ENCODE data around the gene YAF2.
"Not testable (repeated sequence)": the region's sequence is repeated elsewhere in the genome, so short reads cannot be mapped to it uniquely, and the experiment has no call there.

The YAF2 gene

DNA sequence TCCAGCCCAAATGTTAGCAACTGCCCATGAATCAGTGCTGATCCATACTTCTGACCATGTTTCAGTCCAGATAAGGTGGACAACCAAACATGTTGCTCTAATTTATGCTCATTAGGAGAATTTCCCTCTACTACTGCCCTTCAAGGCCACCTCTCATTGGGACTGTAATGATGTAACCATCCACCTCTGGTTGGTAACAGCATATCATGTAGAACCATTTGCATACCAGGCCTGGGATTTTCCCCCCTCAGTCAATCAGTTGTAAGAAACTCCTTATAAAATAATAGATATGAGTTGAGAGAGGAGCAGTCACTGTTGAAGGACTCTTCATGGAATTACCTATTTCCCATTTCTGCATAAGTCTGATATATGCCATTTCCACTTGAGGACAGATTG, 17.8 kb upstream of the YAF2 start:
- DNase-seq (ENCODE audit: extremely low spot score, insufficient read length, low read depth) (no peak), FAIRE-seq (no peak)

DNA sequence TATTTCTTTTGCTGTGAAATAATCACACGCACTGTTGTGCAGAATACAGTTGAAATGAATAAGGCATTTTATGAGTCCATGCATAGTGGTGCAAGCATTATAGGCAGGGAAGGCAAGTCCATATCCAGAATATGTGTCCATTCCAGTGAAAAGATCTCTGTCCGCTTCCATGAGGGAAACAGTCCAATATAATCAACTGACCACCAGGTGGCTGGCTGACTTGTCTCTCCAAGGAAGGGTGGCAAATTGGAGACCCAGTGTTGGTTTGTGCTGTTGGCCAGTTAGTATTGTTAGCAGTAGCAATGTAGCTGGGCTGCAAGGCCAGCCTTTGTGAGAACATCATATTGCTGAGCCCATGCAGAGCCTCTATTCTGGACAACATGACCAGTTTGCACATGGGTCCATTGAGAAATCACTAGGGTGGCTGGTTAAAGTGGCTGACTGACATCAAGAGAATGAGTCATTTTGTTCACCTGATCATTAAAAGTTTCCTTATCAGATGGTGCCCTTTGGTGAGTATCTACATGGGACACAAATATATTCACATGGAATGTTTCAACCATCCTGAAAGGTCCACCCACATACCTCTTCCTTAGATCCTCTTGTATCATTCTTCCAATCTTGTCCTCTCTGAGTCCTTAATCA, 17.3 kb upstream of the YAF2 start:
- DNase-seq (ENCODE audit: extremely low spot score, insufficient read length, low read depth): no peak

DNA sequence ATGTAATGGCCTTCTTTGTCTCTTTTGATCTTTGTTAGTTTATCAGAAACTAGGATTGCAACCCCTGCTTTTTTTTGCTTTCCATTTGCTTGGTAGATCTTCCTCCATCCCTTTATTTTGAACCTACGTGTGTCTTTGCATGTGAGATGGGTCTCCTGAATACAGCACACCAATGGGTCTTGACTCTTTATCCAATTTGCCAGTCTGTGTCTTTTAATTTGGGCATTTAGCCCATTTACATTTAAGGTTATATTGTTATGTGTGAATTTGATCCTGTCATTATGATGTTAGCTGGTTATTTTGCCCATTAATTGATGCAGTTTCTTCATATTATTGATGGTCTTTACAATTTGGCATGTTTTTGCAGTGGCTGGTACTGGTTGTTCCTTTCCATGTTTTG, 14.6 kb upstream of the YAF2 start:
- FAIRE-seq; DNase-seq (ENCODE audit: extremely low spot score, insufficient read length, low read depth): not testable (repeated sequence)

More for the DNA sequence above, 17.3 kb upstream of the YAF2 start:
- FAIRE-seq: no peak

DNA sequence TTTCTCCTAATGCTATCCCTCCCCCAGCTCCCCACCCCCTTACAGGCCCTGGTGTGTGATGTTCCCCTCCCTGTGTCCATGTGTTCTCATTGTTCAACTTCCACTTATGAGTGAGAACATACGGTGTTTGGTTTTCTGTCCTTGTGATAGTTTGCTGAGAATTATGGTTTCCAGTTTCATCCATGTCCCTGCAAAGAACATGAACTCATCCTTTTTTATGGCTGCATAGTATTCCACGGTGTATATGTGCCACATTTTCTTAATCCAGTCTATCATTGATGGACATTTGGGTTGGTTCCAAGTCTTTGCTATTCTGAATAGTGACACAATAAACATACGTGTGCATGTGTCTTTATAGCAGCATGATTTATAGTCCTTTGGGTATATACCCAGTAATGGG, 11.0 kb upstream of the YAF2 start:
- not testable (repeated sequence) for FAIRE-seq; DNase-seq (ENCODE audit: extremely low spot score, insufficient read length, low read depth)

DNA sequence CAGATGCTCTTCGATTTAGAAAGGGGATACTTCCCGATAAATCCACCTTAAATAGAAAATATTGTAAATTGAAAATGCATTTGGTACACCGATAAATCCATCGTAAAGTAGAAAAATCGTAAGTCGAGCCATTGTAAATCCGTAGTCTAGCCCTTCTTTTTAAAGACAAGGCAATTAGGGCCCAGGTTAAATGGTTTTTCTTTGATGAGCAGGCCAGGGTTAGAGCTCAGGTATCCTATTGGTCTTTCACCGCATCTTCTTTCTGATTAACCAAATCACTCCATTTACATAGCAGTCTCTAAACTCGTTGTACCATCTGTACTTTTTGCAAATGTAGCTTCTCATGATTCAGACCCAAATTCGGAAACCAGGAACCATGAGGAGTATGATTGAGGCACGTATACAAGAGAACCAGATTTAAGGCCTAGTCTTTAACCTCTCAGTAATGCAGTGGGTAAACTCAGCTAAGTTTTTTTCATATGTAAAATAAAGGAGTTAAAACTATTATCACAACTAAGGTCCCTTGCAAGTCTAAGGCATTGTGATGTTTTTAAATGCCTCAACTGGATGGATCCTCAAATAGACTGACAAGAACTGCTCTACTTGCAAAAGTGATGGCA, 2.2 kb upstream of the YAF2 start:
- no peak for DNase-seq (ENCODE audit: extremely low spot score, insufficient read length, low read depth)
- peak; percentile 31 for FAIRE-seq

DNA sequence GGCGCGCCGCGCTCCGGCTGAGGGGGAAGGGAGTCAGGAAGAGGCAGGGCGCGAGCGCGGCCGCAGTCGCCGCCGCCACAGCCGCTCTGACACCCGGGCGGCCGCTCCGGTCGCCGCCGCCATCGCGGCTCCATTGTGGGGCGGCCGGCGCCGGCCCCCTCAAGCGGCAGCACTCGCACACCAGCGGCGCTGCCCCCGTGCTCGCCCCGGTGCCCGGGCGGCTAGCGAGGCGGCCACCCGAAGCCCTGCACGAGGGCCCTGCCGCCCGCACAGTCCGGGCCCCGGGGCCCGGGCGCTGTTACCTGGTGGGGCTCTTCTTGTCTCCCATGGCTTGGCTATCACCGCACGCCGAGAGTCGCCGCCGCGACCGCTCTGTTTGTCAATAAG, 202 bp downstream of the YAF2 start:
- FAIRE-seq (no peak), DNase-seq (ENCODE audit: extremely low spot score, insufficient read length, low read depth) (no peak)

DNA sequence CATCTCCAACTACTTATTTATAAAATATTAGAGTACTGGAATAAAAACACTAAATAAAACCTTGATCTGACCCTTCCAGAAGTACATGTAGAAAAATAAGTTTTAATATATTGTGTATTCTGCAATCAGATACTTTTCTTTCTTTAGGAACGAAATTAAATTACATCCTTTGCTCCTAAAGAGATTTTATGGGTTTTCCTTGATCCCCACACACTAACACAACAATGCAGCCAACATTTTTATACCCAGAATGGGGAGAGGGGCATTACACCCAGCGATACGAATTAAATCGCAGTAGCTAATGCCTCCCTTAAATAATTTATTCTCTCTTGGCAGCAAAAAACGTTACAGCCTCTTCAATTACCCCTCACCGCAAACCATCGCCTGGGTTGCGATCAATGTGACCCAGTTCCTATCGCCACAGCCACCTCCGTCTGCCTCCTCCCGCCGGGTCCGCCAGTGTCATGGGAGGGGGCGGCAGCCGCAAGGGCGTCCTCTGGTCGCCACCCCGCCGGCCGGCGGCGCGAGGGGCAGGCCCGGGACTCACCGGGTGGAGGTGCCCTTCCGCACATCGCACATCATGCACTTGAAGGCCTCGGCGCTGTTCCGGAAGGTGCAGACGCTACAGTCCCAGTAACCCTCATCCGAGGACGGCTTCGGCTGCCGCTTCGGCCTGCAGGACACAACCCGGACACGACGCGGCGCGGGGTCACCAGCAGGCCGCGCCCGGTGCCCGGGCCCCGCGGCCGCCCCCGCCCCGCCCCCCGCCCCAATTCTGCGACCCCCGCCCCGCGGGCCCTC, 796 bp downstream of the YAF2 start:
- DNase-seq (ENCODE audit: extremely low spot score, insufficient read length, low read depth) (peak; percentile 60), FAIRE-seq (peak; percentile 84)

DNA sequence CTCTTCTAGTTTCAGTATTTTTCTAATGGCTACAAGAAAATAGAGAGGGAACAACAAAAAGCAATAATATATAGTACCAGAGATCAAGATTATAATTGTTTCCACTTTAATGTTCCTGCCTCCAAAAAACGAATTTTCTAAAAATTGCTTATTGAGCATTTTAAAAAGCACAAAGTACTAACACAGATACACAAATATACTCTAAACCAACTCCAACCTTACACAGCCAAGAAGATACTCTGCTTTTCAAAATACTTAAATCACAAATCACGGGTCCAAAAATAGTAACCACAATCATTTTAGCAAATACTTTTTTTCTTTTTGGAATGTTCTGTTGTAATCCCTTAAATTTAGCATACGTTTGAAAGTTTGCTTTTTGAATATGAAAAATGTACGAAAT, 2.0 kb downstream of the YAF2 start:
- DNase-seq (ENCODE audit: extremely low spot score, insufficient read length, low read depth): no peak

DNA sequence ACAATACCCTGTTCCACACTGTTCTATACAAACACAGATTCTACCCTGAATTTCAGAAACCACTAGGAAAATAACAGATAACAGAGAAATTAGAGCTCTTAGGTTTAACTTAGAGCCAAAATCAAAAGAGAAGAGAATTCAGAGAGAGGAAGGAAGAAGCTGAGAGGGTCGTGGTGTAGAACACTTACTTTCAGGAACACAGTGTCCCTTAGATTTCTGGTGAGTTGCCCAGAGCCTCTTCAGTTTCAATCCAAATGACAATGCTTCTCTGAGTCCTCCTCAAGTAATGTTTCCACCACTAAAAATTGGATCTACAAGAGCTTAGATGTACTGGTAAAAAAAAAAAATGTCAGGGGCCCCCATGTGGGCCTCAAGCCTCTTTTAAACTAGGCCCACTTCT, 2.6 kb downstream of the YAF2 start:
- FAIRE-seq (no peak), DNase-seq (ENCODE audit: extremely low spot score, insufficient read length, low read depth) (no peak)

More for the DNA sequence above, 2.0 kb downstream of the YAF2 start:
- FAIRE-seq: no peak

DNA sequence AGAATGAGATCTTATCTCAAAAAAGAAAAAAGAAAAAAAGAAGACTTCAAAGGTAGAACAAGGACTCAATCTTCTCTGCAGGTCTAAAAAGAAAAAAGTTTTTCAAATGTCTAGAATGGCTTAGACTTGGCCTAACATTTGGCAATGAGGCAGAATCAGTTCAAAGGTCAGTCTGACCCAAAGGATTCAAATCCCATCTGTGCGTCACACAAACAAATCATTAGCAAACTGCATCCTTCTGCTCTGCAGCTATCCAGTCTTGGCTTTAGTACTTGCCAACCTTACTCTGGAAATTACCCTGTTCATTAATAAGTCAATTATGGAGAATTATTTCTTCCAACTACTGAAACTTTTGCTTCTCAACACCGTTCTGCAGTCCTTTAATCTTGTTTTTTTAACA, 3.1 kb downstream of the YAF2 start:
- DNase-seq (ENCODE audit: extremely low spot score, insufficient read length, low read depth): no peak
- peak; percentile 39 for FAIRE-seq

DNA sequence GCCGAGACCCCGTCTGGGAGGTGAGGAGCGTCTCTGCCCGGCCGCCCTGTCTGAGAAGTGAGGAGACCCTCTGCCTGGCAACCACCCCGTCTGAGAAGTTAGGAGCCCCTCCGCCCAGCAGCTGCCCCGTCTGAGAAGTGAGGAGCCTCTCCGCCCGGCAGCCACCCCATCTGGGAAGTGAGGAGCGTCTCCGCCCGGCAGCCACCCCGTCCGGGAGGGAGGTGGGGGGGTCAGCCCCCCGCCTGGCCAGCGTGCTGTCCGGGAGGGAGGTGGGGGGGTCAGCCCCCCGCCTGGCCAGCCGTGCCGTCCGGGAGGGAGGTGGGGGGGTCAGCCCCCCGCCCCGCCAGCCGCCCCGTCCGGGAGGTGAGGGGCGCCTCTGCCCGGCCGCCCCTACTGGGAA, 10.5 kb downstream of the YAF2 start:
- not testable (repeated sequence) for FAIRE-seq; DNase-seq (ENCODE audit: extremely low spot score, insufficient read length, low read depth)

DNA sequence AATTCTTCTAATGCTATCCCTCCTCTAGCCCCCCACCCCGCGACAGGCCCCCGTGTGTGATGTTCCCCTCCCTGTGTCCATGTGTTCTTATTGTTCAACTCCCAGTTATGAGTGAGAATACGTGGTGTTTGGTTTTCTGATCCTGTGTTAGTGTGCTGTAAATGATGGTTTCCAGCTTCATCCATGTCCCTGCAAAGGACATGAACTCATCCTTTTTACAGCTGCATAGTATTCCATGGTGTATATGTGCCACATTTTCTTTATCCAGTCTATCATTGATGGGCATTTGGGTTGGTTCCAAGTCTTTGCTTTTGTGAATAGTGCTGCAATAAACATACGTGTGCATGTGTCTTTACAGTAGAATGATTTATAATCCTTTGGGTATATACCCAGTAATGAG, 13.5 kb downstream of the YAF2 start:
- DNase-seq (ENCODE audit: extremely low spot score, insufficient read length, low read depth); FAIRE-seq: not testable (repeated sequence)

DNA sequence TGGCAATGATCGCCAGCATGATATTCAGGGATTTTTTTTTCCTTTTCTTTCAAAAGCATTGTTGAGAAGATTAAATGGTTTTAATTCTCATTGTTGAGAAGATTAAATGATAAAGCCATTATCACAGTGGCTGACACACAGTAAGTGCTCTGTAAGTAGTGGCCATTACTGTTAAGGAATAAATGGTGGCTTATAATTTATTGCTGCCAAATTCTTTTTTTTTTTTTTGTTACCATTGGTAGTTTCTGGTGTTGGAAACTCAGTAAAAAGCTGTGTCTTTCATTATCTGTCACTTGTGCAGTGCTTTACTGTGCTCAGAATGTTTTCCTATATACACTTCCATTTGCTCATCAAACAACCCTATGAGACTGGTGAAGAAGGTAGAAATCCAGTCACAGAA, 15.3 kb downstream of the YAF2 start:
- DNase-seq (ENCODE audit: extremely low spot score, insufficient read length, low read depth): no peak
- FAIRE-seq: no peak

DNA sequence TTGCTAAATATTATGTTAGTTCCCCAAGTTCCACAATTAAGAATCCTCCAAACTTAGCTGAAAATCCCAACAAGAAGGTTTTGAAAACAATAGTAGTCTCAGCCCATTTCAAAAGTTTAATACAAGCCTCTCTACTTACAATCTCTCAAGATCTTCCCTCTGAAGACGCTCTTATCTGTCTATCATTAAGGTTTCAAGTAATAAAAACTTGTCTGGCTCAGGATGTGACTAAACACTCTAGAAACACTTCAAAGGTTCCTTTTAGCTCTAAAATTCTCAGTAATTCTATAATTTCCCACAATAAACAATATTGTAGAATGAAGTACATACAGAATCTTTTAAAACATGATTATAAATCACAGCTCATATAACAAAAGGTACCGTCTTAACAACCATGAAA, 16.3 kb downstream of the YAF2 start:
- DNase-seq (ENCODE audit: extremely low spot score, insufficient read length, low read depth): no peak

DNA sequence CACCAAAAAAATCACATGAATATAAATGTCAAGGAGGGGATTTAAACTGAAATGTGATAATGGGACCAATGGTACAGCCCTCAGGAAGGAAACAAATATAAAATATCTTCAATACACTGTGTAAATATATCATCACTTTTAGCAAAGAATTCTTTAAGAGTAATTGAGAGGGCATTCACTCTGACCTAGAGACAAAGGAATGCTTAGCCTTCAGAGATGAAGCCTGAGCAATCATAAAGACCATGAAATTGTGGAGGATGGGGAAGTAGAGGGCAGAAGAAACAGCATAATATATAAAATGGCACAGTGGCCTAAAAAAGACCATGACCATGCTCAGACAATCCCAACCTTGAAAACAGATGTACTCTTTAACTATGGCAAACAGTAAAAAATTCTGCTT, 20.4 kb downstream of the YAF2 start:
- FAIRE-seq: no peak

More for the DNA sequence above, 16.3 kb downstream of the YAF2 start:
- FAIRE-seq: no peak

DNA sequence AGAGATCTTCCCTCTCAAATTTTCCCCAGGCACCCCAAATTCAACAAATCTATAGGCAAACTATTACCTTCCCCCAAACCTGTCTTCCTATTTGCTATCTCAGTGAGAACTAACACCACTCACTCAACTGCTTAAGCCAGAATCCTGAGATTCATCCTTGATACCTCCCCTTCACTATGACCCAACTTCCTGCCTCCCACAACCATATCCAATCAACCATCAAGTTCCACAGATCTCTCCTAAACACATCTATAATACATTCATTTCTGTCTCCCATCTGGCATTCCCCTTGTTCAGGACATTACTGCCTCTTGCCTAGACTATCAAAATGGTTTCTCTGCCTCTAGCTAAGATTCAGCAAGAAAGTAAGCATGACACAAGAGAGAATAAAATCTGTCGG, 21.3 kb downstream of the YAF2 start:
- no peak for FAIRE-seq

More for the DNA sequence above, 20.4 kb downstream of the YAF2 start:
- no peak for DNase-seq (ENCODE audit: extremely low spot score, insufficient read length, low read depth)

DNA sequence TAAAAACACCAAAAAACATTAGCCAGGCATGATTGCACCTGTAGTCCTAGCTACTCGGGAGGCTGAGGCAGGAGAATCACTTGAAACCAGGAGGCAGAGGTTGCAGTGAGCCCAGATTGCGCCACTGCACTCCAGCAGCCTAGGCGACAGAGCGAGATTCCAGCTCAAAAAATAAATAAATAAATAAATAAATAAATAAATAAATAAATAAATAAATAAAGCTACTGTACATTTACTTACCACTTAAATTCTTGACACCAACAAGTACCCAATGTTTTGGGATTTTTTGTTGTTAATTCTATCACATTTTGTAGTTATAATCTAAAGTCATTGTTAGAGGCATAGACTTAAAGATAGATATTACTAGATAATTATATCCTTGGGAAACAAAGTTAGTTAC, 22.3 kb downstream of the YAF2 start:
- DNase-seq (ENCODE audit: extremely low spot score, insufficient read length, low read depth); FAIRE-seq: not testable (repeated sequence)

More for the DNA sequence above, 21.3 kb downstream of the YAF2 start:
- no peak for DNase-seq (ENCODE audit: extremely low spot score, insufficient read length, low read depth)

DNA sequence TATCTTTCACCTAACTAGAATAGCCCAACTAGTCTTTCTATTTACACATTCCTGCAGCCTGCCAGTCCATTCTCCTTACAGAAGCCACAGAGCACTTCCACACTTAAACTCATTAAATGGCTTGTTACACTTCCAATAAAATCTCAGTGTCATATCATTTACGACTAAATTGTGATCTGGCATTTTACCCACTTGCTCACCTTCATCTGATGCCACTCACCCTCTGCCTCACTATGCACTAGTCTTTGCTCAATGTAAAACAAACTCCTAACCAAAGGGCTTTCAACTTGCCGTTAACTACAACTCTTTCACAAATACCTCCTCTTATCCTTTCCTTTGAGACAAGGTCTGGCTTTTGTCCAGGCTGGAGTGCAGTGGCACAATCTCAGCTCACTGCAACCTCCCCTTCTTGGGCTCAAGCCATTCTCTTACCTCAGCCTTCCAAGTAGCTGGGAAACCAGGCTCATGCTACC, 24.1 kb downstream of the YAF2 start:
- FAIRE-seq (no peak), DNase-seq (ENCODE audit: extremely low spot score, insufficient read length, low read depth) (no peak)

DNA sequence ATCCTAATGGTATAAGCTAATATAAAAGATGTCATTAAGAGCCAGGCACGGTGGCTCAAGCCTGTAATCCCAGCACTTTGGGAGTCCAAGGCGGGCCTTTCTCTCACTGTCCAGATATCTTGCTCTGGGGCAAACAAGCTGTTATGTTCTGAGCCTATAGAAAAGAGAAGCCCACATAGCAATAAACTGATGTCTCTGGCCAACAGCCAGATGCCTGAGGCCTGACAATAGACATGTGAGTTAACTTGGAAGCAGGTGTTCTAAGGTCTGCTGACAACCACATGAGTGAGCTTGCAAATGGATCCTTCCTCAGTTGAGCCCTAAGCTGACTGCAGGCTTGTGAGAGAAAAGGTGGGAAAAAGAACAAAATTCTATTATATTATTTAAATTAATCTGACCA, 25.0 kb downstream of the YAF2 start:
- no peak for FAIRE-seq
- DNase-seq (ENCODE audit: extremely low spot score, insufficient read length, low read depth): no peak

DNA sequence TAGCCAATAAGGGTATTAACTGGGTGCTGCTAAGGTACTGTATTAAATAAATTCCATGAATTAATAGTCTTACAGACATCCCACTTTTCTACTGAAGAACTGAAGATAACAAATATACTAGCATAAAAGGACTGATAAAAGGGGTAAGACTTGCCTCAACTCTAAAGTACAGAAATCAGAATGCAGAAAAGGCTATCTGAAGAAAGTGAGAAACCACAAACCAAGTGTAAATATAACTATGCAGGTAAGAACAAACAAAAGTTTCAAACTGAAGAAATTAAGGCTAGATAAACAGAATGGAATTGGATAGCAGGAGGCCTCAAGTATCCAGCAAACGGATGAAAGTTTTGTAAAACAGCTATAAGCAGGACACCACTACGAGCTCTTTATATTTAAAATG, 29.5 kb downstream of the YAF2 start:
- FAIRE-seq (peak; percentile 31), DNase-seq (ENCODE audit: extremely low spot score, insufficient read length, low read depth) (no peak)

DNA sequence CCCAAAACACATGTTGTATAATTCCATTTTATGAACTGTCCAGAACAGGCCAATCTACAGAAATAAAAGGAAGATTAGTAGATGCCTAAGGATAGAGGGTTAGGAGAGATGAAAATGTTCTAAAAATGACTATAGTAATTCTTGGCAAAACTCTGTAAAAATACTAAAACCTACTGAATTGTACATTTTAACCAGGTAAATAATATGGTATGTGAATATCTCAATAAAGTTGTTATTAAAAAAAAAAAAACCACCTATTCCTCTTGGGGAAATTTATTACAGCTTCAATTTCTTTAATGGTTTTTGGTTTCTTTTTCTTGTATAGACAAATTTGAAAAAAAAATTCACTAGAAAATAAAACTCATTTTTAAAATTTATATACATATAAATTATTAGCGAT, 33.2 kb downstream of the YAF2 start:
- DNase-seq (ENCODE audit: extremely low spot score, insufficient read length, low read depth) (no peak), FAIRE-seq (no peak)
